Panc1 (cell line): ENCODE results near the gene MAP4K4.

Source experiments
- TCF7L2 ChIP-seq: IDR thresholded peaks from 2 replicates; pipeline ENCODE4 v1.6.1; 2011; ENCODE audit warnings: mild to moderate bottlenecking, low read depth, low read length, inconsistent platforms
- TF ChIP-seq, protein P1 (sequence below): fragments of 450-650 bp; IDR thresholded peaks from 2 replicates; pipeline ENCODE4 v1.5.1; 2017; ENCODE audit warnings: mild to moderate bottlenecking

DNA sequence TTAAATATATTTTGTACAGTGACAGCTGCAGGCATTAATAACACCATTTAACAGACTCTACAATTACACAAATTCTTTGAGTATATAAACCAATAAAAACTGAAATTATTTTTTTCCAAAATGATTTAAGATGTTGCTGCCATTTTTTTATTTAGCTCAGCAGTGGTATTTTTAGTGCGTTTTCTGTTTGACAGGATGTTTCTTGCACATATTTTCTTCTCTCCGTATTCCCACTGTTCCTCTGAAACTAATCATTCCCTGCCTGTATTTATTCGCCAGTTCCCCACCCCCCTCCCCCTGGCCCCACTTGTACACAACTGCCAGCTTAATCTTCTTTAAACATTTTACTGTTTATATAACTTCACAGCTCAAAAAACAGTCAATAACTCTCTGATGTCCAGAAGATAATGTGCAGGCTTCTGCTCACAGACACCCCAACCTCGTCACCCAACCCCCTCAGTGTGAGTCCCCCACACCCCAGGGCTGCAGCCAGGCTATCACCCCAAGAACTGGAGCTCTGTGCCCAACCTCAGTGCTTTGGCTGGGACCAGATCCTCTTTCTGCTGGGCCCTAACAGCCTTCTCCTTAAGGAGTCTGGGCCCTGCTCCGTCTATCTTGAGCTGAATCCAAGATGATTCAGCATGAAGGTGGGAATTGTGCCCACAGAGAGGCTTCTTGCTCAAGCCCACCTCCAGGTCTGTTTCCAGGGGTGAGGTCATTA is 41.6 kb upstream of the MAP4K4 start:
- TF ChIP-seq, protein P1, sequence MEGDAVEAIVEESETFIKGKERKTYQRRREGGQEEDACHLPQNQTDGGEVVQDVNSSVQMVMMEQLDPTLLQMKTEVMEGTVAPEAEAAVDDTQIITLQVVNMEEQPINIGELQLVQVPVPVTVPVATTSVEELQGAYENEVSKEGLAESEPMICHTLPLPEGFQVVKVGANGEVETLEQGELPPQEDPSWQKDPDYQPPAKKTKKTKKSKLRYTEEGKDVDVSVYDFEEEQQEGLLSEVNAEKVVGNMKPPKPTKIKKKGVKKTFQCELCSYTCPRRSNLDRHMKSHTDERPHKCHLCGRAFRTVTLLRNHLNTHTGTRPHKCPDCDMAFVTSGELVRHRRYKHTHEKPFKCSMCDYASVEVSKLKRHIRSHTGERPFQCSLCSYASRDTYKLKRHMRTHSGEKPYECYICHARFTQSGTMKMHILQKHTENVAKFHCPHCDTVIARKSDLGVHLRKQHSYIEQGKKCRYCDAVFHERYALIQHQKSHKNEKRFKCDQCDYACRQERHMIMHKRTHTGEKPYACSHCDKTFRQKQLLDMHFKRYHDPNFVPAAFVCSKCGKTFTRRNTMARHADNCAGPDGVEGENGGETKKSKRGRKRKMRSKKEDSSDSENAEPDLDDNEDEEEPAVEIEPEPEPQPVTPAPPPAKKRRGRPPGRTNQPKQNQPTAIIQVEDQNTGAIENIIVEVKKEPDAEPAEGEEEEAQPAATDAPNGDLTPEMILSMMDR, result no peak
- no peak for TF ChIP-seq TCF7L2
